Panc1 (cell line): ENCODE results near the gene EVC. TPM values are rescaled to one million over a fixed set of nuclear protein-coding genes. Genes with fewer than 3 reads are reported as not detected.

ENCODE experiments used
- ATAC-seq: fragments of 200-7000 bp; cut with Tn5 transposase; 2 replicates; pipeline ENCODE4 v1.9.1; 2020; ENCODE audit warnings: mild to moderate bottlenecking, moderate library complexity
- BruUV-seq: library from RNA; stranded (reverse); fragments of 400-500 nt; replicated peaks from 2 replicates; lab custom pipeline; 2021; lab: Mats Ljungman, UMichigan
- CTCF ChIA-PET: fragments of 300-600 bp; sonication (Branson Sonifier 250); formaldehyde crosslinking; loops from one replicate; lab custom pipeline; 2022; ENCODE audit warnings: antibody characterized with exemption; lab: Charles Lee
- POLR2A ChIA-PET: fragments of 300-600 bp; sonication (Branson Sonifier 250); formaldehyde crosslinking; loops from one replicate; lab custom pipeline; 2022; ENCODE audit warnings: antibody characterized with exemption; lab: Charles Lee
- DNase-seq: peaks from one replicate; pipeline ENCODE4 v3.0.0-alpha.2; 2010; ENCODE audit warnings: low read depth, low spot score
- H3K27ac ChIP-seq: 2 replicates; pipeline ENCODE4 v1.5.1; 2011; ENCODE audit warnings: mild to moderate bottlenecking, low read length, inconsistent platforms
- H3K27me3 ChIP-seq: fragments of 200-500 bp; sonication (Bioruptor generic); 2 replicates; pipeline ENCODE4 v1.6.0; 2014; ENCODE audit warnings: low read length, inconsistent platforms; ENCODE audit not compliant: control insufficient read depth, insufficient read depth
- H3K36me3 ChIP-seq: fragments of 200-500 bp; sonication (Bioruptor generic); 2 replicates; pipeline ENCODE4 v1.5.1; 2014; ENCODE audit warnings: inconsistent platforms, mild to moderate bottlenecking, low read length, moderate library complexity; ENCODE audit not compliant: control insufficient read depth, insufficient read depth
- H3K4me1 ChIP-seq: 2 replicates; pipeline ENCODE4 v1.5.1; 2011; ENCODE audit warnings: inconsistent platforms, mild to moderate bottlenecking, low read length, moderate library complexity; ENCODE audit not compliant: control insufficient read depth, insufficient read depth
- H3K4me3 ChIP-seq, 2 experiments: 2 replicates each; pipeline ENCODE4 v1.5.1; 2011 to 2012; ENCODE audit warnings: low read depth in 2 of 2, low read length in 2 of 2, mild to moderate bottlenecking in 2 of 2, inconsistent platforms in 1 of 2, moderate library complexity in 1 of 2
- H3K9me3 ChIP-seq: fragments of 200-500 bp; sonication (Bioruptor generic); 2 replicates; pipeline ENCODE4 v1.5.1; 2014; ENCODE audit warnings: low read depth, mild to moderate bottlenecking, inconsistent platforms, low read length, moderate library complexity; ENCODE audit not compliant: control insufficient read depth, insufficient read depth
- POLR2AphosphoS5 ChIP-seq: IDR thresholded peaks from 2 replicates; pipeline ENCODE4 v1.6.1; 2012; ENCODE audit warnings: mild to moderate bottlenecking, low read depth, low read length, moderate library complexity
- SIN3A ChIP-seq: IDR thresholded peaks from 2 replicates; pipeline ENCODE4 v1.6.1; 2012; ENCODE audit warnings: low read depth, mild to moderate bottlenecking, low read length, moderate library complexity, borderline replicate concordance; ENCODE audit not compliant: insufficient read depth
- TCF7L2 ChIP-seq: IDR thresholded peaks from 2 replicates; pipeline ENCODE4 v1.6.1; 2011; ENCODE audit warnings: mild to moderate bottlenecking, low read depth, low read length, inconsistent platforms
- in situ Hi-C: cut with HindIII; loops from 2 replicates; pipeline ENCODE4 v1.10.0; 2016; ENCODE audit warnings: low sequenced_read_pairs, low pct_unique_long_range_greater_than_20kb
- intact Hi-C: fragments of 100-400 bp; cut with micrococcal nuclease; formaldehyde crosslinking; loops from one replicate; pipeline ENCODE4 v1.10.0; 2022; ENCODE audit not compliant: unreplicated experiment
- total RNA-seq: library from RNA; stranded (reverse); gene quantifications from one replicate; pipeline ENCODE4 v1.2.1, GENCODE V29; 2021; ENCODE audit not compliant: unreplicated experiment
- TF ChIP-seq, protein P1 (sequence below), 2 experiments: IDR thresholded peaks; 2 replicates each; pipeline ENCODE4 v1.6.1; 2011 to 2012; ENCODE audit warnings: low read depth in 2 of 2, control low read depth in 1 of 2, low read length in 1 of 2, mild to moderate bottlenecking in 1 of 2, moderate library complexity in 1 of 2; ENCODE audit not compliant: insufficient read depth in 1 of 2
- TF ChIP-seq, protein P2 (sequence below): fragments of 450-650 bp; IDR thresholded peaks from 2 replicates; pipeline ENCODE4 v1.5.1; 2017; ENCODE audit warnings: mild to moderate bottlenecking

EVC gene
- total RNA-seq, 1 experiment from 2014 or later, result 12.1 TPM

DNA sequence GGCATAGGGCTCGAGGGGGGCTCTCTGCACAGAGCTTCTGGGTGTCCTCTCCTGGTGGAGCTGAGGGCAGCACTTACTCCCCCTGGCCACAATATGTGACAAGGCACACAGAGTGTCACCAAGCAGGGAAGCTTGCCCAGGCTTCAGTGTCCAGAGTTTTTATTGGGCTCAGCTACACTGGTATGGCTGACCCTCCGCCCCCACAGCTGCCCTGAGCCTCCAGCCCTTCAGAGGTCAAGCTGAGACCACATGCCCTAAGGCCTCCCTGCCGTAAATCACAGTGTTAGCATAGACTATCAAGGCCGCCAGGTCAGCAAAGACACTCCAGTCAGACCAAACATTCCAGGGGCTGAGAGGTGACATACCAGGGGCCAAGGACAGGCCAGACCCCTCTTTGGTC is 59.0 kb downstream of the EVC start:
- in situ Hi-C loops, result no loop called here
- no peak for TF ChIP-seq SIN3A
- TF ChIP-seq, protein P1, sequence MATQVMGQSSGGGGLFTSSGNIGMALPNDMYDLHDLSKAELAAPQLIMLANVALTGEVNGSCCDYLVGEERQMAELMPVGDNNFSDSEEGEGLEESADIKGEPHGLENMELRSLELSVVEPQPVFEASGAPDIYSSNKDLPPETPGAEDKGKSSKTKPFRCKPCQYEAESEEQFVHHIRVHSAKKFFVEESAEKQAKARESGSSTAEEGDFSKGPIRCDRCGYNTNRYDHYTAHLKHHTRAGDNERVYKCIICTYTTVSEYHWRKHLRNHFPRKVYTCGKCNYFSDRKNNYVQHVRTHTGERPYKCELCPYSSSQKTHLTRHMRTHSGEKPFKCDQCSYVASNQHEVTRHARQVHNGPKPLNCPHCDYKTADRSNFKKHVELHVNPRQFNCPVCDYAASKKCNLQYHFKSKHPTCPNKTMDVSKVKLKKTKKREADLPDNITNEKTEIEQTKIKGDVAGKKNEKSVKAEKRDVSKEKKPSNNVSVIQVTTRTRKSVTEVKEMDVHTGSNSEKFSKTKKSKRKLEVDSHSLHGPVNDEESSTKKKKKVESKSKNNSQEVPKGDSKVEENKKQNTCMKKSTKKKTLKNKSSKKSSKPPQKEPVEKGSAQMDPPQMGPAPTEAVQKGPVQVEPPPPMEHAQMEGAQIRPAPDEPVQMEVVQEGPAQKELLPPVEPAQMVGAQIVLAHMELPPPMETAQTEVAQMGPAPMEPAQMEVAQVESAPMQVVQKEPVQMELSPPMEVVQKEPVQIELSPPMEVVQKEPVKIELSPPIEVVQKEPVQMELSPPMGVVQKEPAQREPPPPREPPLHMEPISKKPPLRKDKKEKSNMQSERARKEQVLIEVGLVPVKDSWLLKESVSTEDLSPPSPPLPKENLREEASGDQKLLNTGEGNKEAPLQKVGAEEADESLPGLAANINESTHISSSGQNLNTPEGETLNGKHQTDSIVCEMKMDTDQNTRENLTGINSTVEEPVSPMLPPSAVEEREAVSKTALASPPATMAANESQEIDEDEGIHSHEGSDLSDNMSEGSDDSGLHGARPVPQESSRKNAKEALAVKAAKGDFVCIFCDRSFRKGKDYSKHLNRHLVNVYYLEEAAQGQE (IDR thresholded peaks at IDR 0.05; ENCODE audit: insufficient read depth in 1 of 2, low read depth in 2 of 2, low read length in 1 of 2), result no peak
- TF ChIP-seq, protein P2, sequence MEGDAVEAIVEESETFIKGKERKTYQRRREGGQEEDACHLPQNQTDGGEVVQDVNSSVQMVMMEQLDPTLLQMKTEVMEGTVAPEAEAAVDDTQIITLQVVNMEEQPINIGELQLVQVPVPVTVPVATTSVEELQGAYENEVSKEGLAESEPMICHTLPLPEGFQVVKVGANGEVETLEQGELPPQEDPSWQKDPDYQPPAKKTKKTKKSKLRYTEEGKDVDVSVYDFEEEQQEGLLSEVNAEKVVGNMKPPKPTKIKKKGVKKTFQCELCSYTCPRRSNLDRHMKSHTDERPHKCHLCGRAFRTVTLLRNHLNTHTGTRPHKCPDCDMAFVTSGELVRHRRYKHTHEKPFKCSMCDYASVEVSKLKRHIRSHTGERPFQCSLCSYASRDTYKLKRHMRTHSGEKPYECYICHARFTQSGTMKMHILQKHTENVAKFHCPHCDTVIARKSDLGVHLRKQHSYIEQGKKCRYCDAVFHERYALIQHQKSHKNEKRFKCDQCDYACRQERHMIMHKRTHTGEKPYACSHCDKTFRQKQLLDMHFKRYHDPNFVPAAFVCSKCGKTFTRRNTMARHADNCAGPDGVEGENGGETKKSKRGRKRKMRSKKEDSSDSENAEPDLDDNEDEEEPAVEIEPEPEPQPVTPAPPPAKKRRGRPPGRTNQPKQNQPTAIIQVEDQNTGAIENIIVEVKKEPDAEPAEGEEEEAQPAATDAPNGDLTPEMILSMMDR, result no peak
- CTCF ChIA-PET, result no interaction called here
- Histone ChIP-seq H3K4me1 (no peaks in the 10 kb centered on the region), H3K27me3 (no peaks in the 10 kb centered on the region), H3K9me3 (no peaks in the 10 kb centered on the region), H3K36me3 (no peaks in the 10 kb centered on the region), H3K4me3 (no peak overlapping the region), H3K27ac (no peak overlapping the region)
- POLR2A ChIA-PET, result no interaction called here
- no peak for DNase-seq
- no peak for ATAC-seq
- intact Hi-C loops, result no loop called here
- BruUV-seq, result no TSS peak

DNA sequence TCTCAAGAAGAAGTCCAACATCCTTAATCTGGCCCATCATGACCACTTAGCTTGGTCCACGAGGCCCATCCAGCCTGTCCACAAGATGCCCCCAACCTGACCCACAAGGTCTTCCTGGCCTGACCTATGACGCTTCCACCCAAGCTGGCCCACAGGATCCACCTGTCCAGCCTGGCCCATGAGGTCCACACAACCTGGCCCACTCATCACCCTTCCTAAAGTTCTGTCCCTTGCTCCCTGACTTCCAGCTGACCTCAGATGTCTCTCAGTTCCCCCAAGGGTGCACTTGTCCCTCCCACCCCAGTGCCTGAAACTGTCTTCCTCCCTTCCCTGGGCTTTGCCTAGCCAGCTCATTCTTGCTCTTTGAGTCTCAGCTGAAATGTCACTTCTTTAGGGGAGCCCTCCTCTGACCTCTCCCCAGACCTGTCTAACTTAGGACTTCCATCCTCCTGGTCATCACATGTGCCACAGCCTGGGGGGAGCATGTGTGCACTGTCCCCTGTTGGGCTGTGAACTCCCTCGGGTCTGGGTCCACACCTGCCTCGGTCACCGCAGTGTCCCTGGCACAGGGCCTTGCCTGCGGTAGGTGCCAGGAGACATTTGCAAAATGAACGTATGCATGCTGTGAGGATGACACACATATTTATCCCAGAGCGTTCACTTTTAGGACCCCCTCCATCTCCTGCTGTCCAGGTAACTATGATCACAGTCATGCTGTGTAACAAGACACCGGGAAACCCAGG is 61.7 kb downstream of the EVC start:
- no peak overlapping the region for H3K27ac ChIP-seq

More for the DNA sequence above, 61.7 kb downstream of the EVC start:
- in situ Hi-C loops (no loop called here), intact Hi-C loops (no loop called here)
- no TSS peak for BruUV-seq
- DNase-seq (no peak), ATAC-seq (no peak)
- no peak overlapping the region for H3K4me3 ChIP-seq
- H3K27me3 ChIP-seq, result no peaks in the 10 kb centered on the region
- H3K4me1 ChIP-seq, result no peaks in the 10 kb centered on the region
- TF ChIP-seq, protein P1 (IDR thresholded peaks at IDR 0.05; ENCODE audit: insufficient read depth in 1 of 2, low read depth in 2 of 2, low read length in 1 of 2), result no peak
- TF ChIP-seq TCF7L2 (no peak), POLR2AphosphoS5 (no peak), SIN3A (no peak)
- TF ChIP-seq, protein P2, result no peak
- peaks cover 5% of the 10 kb centered on the region; the same call in 1 of the 2 replicates for H3K9me3 ChIP-seq
- H3K36me3 ChIP-seq, result no peaks in the 10 kb centered on the region
- POLR2A ChIA-PET, result no interaction called here
- CTCF ChIA-PET, result no interaction called here
